Measurements from ENCODE around the gene RNF11.
"Not testable (repeated sequence)": the region's sequence is repeated elsewhere in the genome, so short reads cannot be mapped to it uniquely, and the experiment has no call there.

RNF11 gene

GRCh38 chr1:51218570-51218969 is 17.5 kb upstream of the RNF11 start:
- Mint-ChIP-seq H3K27me3 (no peaks in the 10 kb centered on the region), H3K4me1 (ENCODE audit: low read depth) (peaks cover 14% of the 10 kb centered on the region), H3K4me3 (no peak overlapping the region), H3K36me3 (ENCODE audit: low read depth) (no peaks in the 10 kb centered on the region), H3K27ac (no peak overlapping the region), H3K9me3 (no peaks in the 10 kb centered on the region)

GRCh38 chr1:51219022-51219421 is 17.1 kb upstream of the RNF11 start:
- H3K4me3 Mint-ChIP-seq, result no peak overlapping the region
- no peak overlapping the region for H3K27ac Mint-ChIP-seq
- no peaks in the 10 kb centered on the region for H3K27me3 Mint-ChIP-seq
- H3K4me1 Mint-ChIP-seq (ENCODE audit: low read depth), result peaks cover 14% of the 10 kb centered on the region
- H3K9me3 Mint-ChIP-seq, result no peaks in the 10 kb centered on the region
- H3K36me3 Mint-ChIP-seq (ENCODE audit: low read depth), result no peaks in the 10 kb centered on the region

- H3K27me3 Mint-ChIP-seq; H3K9me3 Mint-ChIP-seq; H3K27ac Mint-ChIP-seq; H3K4me3 Mint-ChIP-seq; H3K36me3 Mint-ChIP-seq (ENCODE audit: low read depth); H3K4me1 Mint-ChIP-seq (ENCODE audit: low read depth): not testable (repeated sequence)
Measured at GRCh38 chr1:51221529-51221928, 14.5 kb upstream of the RNF11 start.

- Mint-ChIP-seq H3K27me3 (no peaks in the 10 kb centered on the region), H3K4me1 (ENCODE audit: low read depth) (no peaks in the 10 kb centered on the region), H3K27ac (no peak overlapping the region), H3K9me3 (no peaks in the 10 kb centered on the region), H3K36me3 (ENCODE audit: low read depth) (no peaks in the 10 kb centered on the region), H3K4me3 (no peak overlapping the region)
Measured at GRCh38 chr1:51222136-51222787, 13.8 kb upstream of the RNF11 start.

GRCh38 chr1:51222809-51223208 is 13.3 kb upstream of the RNF11 start:
- Mint-ChIP-seq H3K27me3 (no peaks in the 10 kb centered on the region), H3K27ac (no peak overlapping the region), H3K4me3 (no peak overlapping the region), H3K4me1 (ENCODE audit: low read depth) (no peaks in the 10 kb centered on the region), H3K36me3 (ENCODE audit: low read depth) (no peaks in the 10 kb centered on the region), H3K9me3 (no peaks in the 10 kb centered on the region)

- Mint-ChIP-seq H3K27ac (no peak overlapping the region), H3K9me3 (no peaks in the 10 kb centered on the region), H3K36me3 (ENCODE audit: low read depth) (no peaks in the 10 kb centered on the region), H3K4me3 (no peak overlapping the region), H3K27me3 (no peaks in the 10 kb centered on the region), H3K4me1 (ENCODE audit: low read depth) (no peaks in the 10 kb centered on the region)
Measured at GRCh38 chr1:51224255-51224654, 11.8 kb upstream of the RNF11 start.

- not testable (repeated sequence) for H3K4me1 Mint-ChIP-seq (ENCODE audit: low read depth); H3K9me3 Mint-ChIP-seq; H3K27me3 Mint-ChIP-seq; H3K27ac Mint-ChIP-seq; H3K36me3 Mint-ChIP-seq (ENCODE audit: low read depth); H3K4me3 Mint-ChIP-seq
Measured at GRCh38 chr1:51227231-51227960, 8.7 kb upstream of the RNF11 start.

- not testable (repeated sequence) for H3K4me1 Mint-ChIP-seq (ENCODE audit: low read depth); H3K4me3 Mint-ChIP-seq; H3K27ac Mint-ChIP-seq; H3K9me3 Mint-ChIP-seq; H3K27me3 Mint-ChIP-seq; H3K36me3 Mint-ChIP-seq (ENCODE audit: low read depth)
Measured at GRCh38 chr1:51228471-51228870, 7.6 kb upstream of the RNF11 start.

- no peak overlapping the region for H3K27ac Mint-ChIP-seq
- no peaks in the 10 kb centered on the region for H3K27me3 Mint-ChIP-seq
- peaks cover 16% of the 10 kb centered on the region for H3K4me1 Mint-ChIP-seq (ENCODE audit: low read depth)
- H3K9me3 Mint-ChIP-seq, result no peaks in the 10 kb centered on the region
- no peak overlapping the region for H3K4me3 Mint-ChIP-seq
- H3K36me3 Mint-ChIP-seq (ENCODE audit: low read depth), result no peaks in the 10 kb centered on the region
Measured at GRCh38 chr1:51230501-51231078, 5.5 kb upstream of the RNF11 start.

GRCh38 chr1:51231120-51231519 is 5.0 kb upstream of the RNF11 start:
- Mint-ChIP-seq H3K27ac (no peak overlapping the region), H3K4me1 (ENCODE audit: low read depth) (peaks cover 20% of the 10 kb centered on the region), H3K36me3 (ENCODE audit: low read depth) (no peaks in the 10 kb centered on the region), H3K27me3 (no peaks in the 10 kb centered on the region), H3K9me3 (no peaks in the 10 kb centered on the region), H3K4me3 (no peak overlapping the region)

GRCh38 chr1:51231896-51232295 is 4.2 kb upstream of the RNF11 start:
- H3K27ac Mint-ChIP-seq, result no peak overlapping the region
- no peaks in the 10 kb centered on the region for H3K36me3 Mint-ChIP-seq (ENCODE audit: low read depth)
- H3K4me1 Mint-ChIP-seq (ENCODE audit: low read depth), result peaks cover 20% of the 10 kb centered on the region
- H3K9me3 Mint-ChIP-seq, result no peaks in the 10 kb centered on the region
- no peaks in the 10 kb centered on the region for H3K27me3 Mint-ChIP-seq
- no peak overlapping the region for H3K4me3 Mint-ChIP-seq

GRCh38 chr1:51234236-51234635 is 1.8 kb upstream of the RNF11 start:
- not testable (repeated sequence) for H3K27me3 Mint-ChIP-seq; H3K36me3 Mint-ChIP-seq (ENCODE audit: low read depth); H3K4me3 Mint-ChIP-seq; H3K9me3 Mint-ChIP-seq; H3K27ac Mint-ChIP-seq
- peaks cover 23% of the 10 kb centered on the region for H3K4me1 Mint-ChIP-seq (ENCODE audit: low read depth)

GRCh38 chr1:51234721-51235425 is 1.2 kb upstream of the RNF11 start:
- Mint-ChIP-seq H3K4me1 (ENCODE audit: low read depth) (peaks cover 30% of the 10 kb centered on the region), H3K36me3 (ENCODE audit: low read depth) (peaks cover 4% of the 10 kb centered on the region), H3K27me3 (no peaks in the 10 kb centered on the region), H3K9me3 (no peaks in the 10 kb centered on the region), H3K27ac (peak overlapping the region; percentile 5), H3K4me3 (peak overlapping the region; percentile 86)

- Mint-ChIP-seq H3K27me3 (no peaks in the 10 kb centered on the region), H3K36me3 (ENCODE audit: low read depth) (peaks cover 8% of the 10 kb centered on the region), H3K9me3 (no peaks in the 10 kb centered on the region), H3K27ac (no peak overlapping the region), H3K4me1 (ENCODE audit: low read depth) (peaks cover 46% of the 10 kb centered on the region), H3K4me3 (no peak overlapping the region)
Measured at GRCh38 chr1:51236531-51237350, 668 bp downstream of the RNF11 start.
